Aorta (tissue), 5 donors: ENCODE measurements around the gene EFCAB9. TPM values are rescaled to one million over a fixed set of nuclear protein-coding genes. Genes with fewer than 3 reads are reported as not detected.

Experiments used
- ATAC-seq: fragments of 200-7000 bp; cut with Tn5 transposase; one replicate; pipeline ENCODE4 v1.9.1; 2022; ENCODE audit warnings: moderate library complexity; ENCODE audit not compliant: low FRiP score
- DNase-seq, 2 donors: peaks; one replicate each; pipeline ENCODE4 v3.0.0-alpha.2; 2020
- H3K27ac ChIP-seq, 2 donors: one replicate each; pipeline ENCODE4 v1.5.1; 2013; ENCODE audit warnings: low read length in 2 of 2, mild to moderate bottlenecking in 2 of 2, moderate library complexity in 2 of 2, control low read depth in 1 of 2, inconsistent platforms in 1 of 2, low read depth in 1 of 2
- H3K27me3 ChIP-seq, 2 donors: one replicate each; pipeline ENCODE4 v1.6.1; 2013; ENCODE audit warnings: control low read depth in 1 of 2, low read length in 1 of 2, mild to moderate bottlenecking in 1 of 2, moderate library complexity in 1 of 2; ENCODE audit not compliant: insufficient read depth in 2 of 2, control insufficient read depth in 1 of 2
- H3K36me3 ChIP-seq, 2 donors: one replicate each; pipeline ENCODE4 v1.6.1; 2013; ENCODE audit warnings: control low read depth in 1 of 2, low read length in 1 of 2, mild to moderate bottlenecking in 1 of 2; ENCODE audit not compliant: insufficient read depth in 2 of 2, control insufficient read depth in 1 of 2
- H3K4me1 ChIP-seq, 2 donors: one replicate each; pipeline ENCODE4 v1.6.1; 2013; ENCODE audit warnings: low read length in 2 of 2, control low read depth in 1 of 2, mild to moderate bottlenecking in 1 of 2, moderate library complexity in 1 of 2; ENCODE audit not compliant: insufficient read depth in 2 of 2, control insufficient read depth in 1 of 2
- H3K4me3 ChIP-seq, 2 donors: one replicate each; pipeline ENCODE4 v1.5.1; 2013; ENCODE audit warnings: low read length in 2 of 2, control low read depth in 1 of 2, mild to moderate bottlenecking in 1 of 2
- H3K9me3 ChIP-seq: one replicate; pipeline ENCODE4 v1.6.1; 2013; ENCODE audit warnings: mild to moderate bottlenecking, low read length; ENCODE audit not compliant: control insufficient read depth
- WGBS, 2 donors: extraction: QIAGEN DNeasy Blood & Tissue Kit; methylation state at CpG; one replicate each; pipeline ENCODE4 v1.1.7; 2013; 5-methylcytosine and 5-hydroxymethylcytosine counted together
- intact Hi-C, 2 donors: fragments of 100-400 bp; cut with DNase I; formaldehyde crosslinking; loops; one replicate each; pipeline versions ENCODE4 v1.14.2 to v1.15.0; 2022
- polyA plus RNA-seq, 2 donors: library from polyadenylated mRNA; stranded (reverse); fragments of 200-250 nt; gene quantifications; one replicate each; pipeline ENCODE4 v1.2.3, GENCODE V29; 2013
- total RNA-seq, 2 donors: library from RNA; stranded (reverse); fragmentation: NEBNext Ultra II Directional; extraction: Animal tissue kit (Norgen Biotek cat#: 25700); gene quantifications; one replicate each; pipeline ENCODE4 v1.2.1, GENCODE V29; 2021
- donor health status: healthy with polysubstance abuse.
- donor health status: Bipolar disorder and iron deficiency.
- donor health status: DM: no; HTN: no; CAD: no.
- donor health status: DM: no; HTN: no; CAD: no.
- donor health status: DM: yes; HTN: yes; CAD: no.

Gene EFCAB9
- total and polyA plus RNA-seq, 4 donors = not detected

- H3K4me3 ChIP-seq = no peak overlapping the region
- no peaks in the 10 kb centered on the region for H3K27me3 ChIP-seq
- no peaks in the 10 kb centered on the region for H3K4me1 ChIP-seq
- H3K9me3 ChIP-seq = no peaks in the 10 kb centered on the region
- DNase-seq (no peak), ATAC-seq (no peak)
- intact Hi-C loops = no loop called here
- H3K27ac ChIP-seq = no peak overlapping the region
- no peaks in the 10 kb centered on the region for H3K36me3 ChIP-seq
- WGBS, 2 donors = 12 to 14% methylated on average over 9 of the region's 9 CpGs
These were observed 23.7 kb upstream of the EFCAB9 start for GRCh38 chr5:172170251-172170701.

GRCh38 chr5:172171118-172171517 lies 22.9 kb upstream of the EFCAB9 start:
- H3K27ac ChIP-seq = no peak overlapping the region
- WGBS, 2 donors = 95 to 96% methylated on average over 8 of the region's 8 CpGs
- H3K36me3 ChIP-seq = no peaks in the 10 kb centered on the region
- ATAC-seq (no peak), DNase-seq (no peak)
- H3K27me3 ChIP-seq = no peaks in the 10 kb centered on the region
- H3K4me1 ChIP-seq = no peaks in the 10 kb centered on the region
- no peak overlapping the region for H3K4me3 ChIP-seq
- intact Hi-C loops = no loop called here
- no peaks in the 10 kb centered on the region for H3K9me3 ChIP-seq

- ATAC-seq = no peak
- DNase-seq = no peak
- H3K27me3 ChIP-seq = no peaks in the 10 kb centered on the region
- no peak overlapping the region for H3K4me3 ChIP-seq
- H3K9me3 ChIP-seq = no peaks in the 10 kb centered on the region
- no peaks in the 10 kb centered on the region for H3K36me3 ChIP-seq
- intact Hi-C loops = no loop called here
- no peaks in the 10 kb centered on the region for H3K4me1 ChIP-seq
- no peak overlapping the region for H3K27ac ChIP-seq
- WGBS, 2 donors = 85 to 89% methylated on average over 12 of the region's 12 CpGs
These were observed 20.9 kb upstream of the EFCAB9 start for GRCh38 chr5:172172912-172173563.

GRCh38 chr5:172173564-172174153 lies 20.3 kb upstream of the EFCAB9 start:
- DNase-seq = peak in 1 of 2 donors; percentile 63

GRCh38 chr5:172175263-172175719 lies 18.7 kb upstream of the EFCAB9 start:
- Histone ChIP-seq H3K27ac (no peak overlapping the region), H3K4me1 (no peaks in the 10 kb centered on the region), H3K4me3 (no peak overlapping the region), H3K27me3 (no peaks in the 10 kb centered on the region), H3K9me3 (no peaks in the 10 kb centered on the region), H3K36me3 (no peaks in the 10 kb centered on the region)
- WGBS, 2 donors = 82 to 87% methylated on average over 7 of the region's 7 CpGs
- DNase-seq (peak; percentile 80 to 84), ATAC-seq (peak; percentile 46)
- intact Hi-C loops = no loop called here

More at GRCh38 chr5:172173564-172174153, 20.3 kb upstream of the EFCAB9 start:
- WGBS, 2 donors = 92 to 95% methylated on average over 12 of the region's 12 CpGs
- H3K27ac ChIP-seq = no peak overlapping the region
- intact Hi-C loops = no loop called here
- H3K27me3 ChIP-seq = no peaks in the 10 kb centered on the region
- ATAC-seq = no peak
- no peak overlapping the region for H3K4me3 ChIP-seq
- H3K4me1 ChIP-seq = no peaks in the 10 kb centered on the region
- no peaks in the 10 kb centered on the region for H3K36me3 ChIP-seq
- H3K9me3 ChIP-seq = no peaks in the 10 kb centered on the region

- H3K36me3 ChIP-seq = no peaks in the 10 kb centered on the region
- no peak overlapping the region for H3K27ac ChIP-seq
- DNase-seq (no peak), ATAC-seq (no peak)
- no peaks in the 10 kb centered on the region for H3K27me3 ChIP-seq
- no peaks in the 10 kb centered on the region for H3K4me1 ChIP-seq
- no peaks in the 10 kb centered on the region for H3K9me3 ChIP-seq
- intact Hi-C loops = no loop called here
- 92 to 94% methylated on average over 7 of the region's 7 CpGs for WGBS, 2 donors
- H3K4me3 ChIP-seq = no peak overlapping the region
These were observed 16.8 kb upstream of the EFCAB9 start for GRCh38 chr5:172177176-172177575.

GRCh38 chr5:172178301-172178987 lies 15.5 kb upstream of the EFCAB9 start:
- no peak overlapping the region for H3K27ac ChIP-seq
- 87 to 89% methylated on average over 18 of the region's 18 CpGs for WGBS, 2 donors

GRCh38 chr5:172178991-172179989 lies 14.7 kb upstream of the EFCAB9 start:
- H3K27me3 ChIP-seq = no peaks in the 10 kb centered on the region
- H3K9me3 ChIP-seq = no peaks in the 10 kb centered on the region
- no peaks in the 10 kb centered on the region for H3K36me3 ChIP-seq
- H3K4me3 ChIP-seq = no peak overlapping the region
- intact Hi-C loops = no loop called here
- 63 to 72% methylated on average over 18 of the region's 18 CpGs for WGBS, 2 donors
- DNase-seq (no peak), ATAC-seq (no peak)
- H3K27ac ChIP-seq = no peak overlapping the region
- H3K4me1 ChIP-seq = no peaks in the 10 kb centered on the region

More at GRCh38 chr5:172178301-172178987, 15.5 kb upstream of the EFCAB9 start:
- DNase-seq (no peak), ATAC-seq (no peak)
- H3K36me3 ChIP-seq = no peaks in the 10 kb centered on the region
- no peak overlapping the region for H3K4me3 ChIP-seq
- H3K4me1 ChIP-seq = no peaks in the 10 kb centered on the region
- intact Hi-C loops = no loop called here
- H3K27me3 ChIP-seq = no peaks in the 10 kb centered on the region
- no peaks in the 10 kb centered on the region for H3K9me3 ChIP-seq
